OCI-LY3 (cell line): Measurements from ENCODE around the gene ABHD12.

Source experiments
- CTCF ChIP-seq: fragments of 200-600, 300-600 bp; sonication (generic); IDR thresholded peaks from 2 replicates; pipeline ENCODE4 v1.5.1; 2014; ENCODE audit warnings: antibody characterized with exemption, low read length, low read depth
- EZH2phosphoT487 ChIP-seq: fragments of 200-600 bp; shearing (Covaris generic); IDR thresholded peaks from 2 replicates; pipeline ENCODE4 v1.6.1; 2018; ENCODE audit warnings: antibody characterized with exemption, mixed run types, low read depth

GRCh38 chr20:25293507-25293906, 97.1 kb downstream of the ABHD12 start:
- TF ChIP-seq EZH2phosphoT487 = no peak
- TF ChIP-seq CTCF = no peak
